ENCODE data around the gene JAML. TPM values are rescaled to one million over a fixed set of nuclear protein-coding genes. Genes with fewer than 3 reads are reported as not detected.
A peak's percentile ranks its signal among the peaks of the same experiment; 100 is the strongest.

JAML gene
- total and polyA plus RNA-seq, 2 experiments from 2014 or later = 0.56 to 1.0 TPM

DNA sequence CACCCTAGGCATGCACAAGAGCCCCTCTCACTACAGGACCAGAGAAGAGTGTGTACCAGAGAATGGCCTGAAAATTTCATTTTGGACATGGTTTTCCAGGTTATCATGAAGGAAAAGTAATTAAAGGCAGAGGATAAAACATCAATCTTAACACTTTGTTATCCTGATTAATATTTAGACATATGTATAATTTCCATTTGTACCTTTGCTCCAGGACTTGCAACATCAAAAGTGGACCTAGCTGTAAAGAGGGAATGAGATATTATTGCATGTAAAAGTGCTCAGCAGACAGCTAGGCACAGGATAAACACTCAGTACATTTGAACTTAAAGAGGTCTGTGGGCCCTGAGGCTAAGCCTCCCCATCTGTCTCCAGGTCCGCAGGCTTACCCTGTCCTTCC is 70.2 kb downstream of the JAML start:
- H4K20me1 ChIP-seq (replicated peaks; ENCODE audit: insufficient read depth) = no peaks in the 10 kb centered on the region
- 0 out of 2 replicates have a peak, but pooled peaks cover 3% of the 10 kb centered on the region for H3F3A ChIP-seq (replicated peaks; ENCODE audit: low read depth)
- H3K4me3 Mint-ChIP-seq = peak overlapping the region; percentile 78; the same call in 1 of the 3 replicates
- peaks cover 56% of the 10 kb centered on the region for H3K4me1 Mint-ChIP-seq
- H3K36me3 Mint-ChIP-seq (ENCODE audit: low read depth) = no peaks in the 10 kb centered on the region
- H3K27me3 ChIP-seq (ENCODE audit: insufficient read depth) = peaks cover 97% of the 10 kb centered on the region
- TF ChIP-seq, protein P1, sequence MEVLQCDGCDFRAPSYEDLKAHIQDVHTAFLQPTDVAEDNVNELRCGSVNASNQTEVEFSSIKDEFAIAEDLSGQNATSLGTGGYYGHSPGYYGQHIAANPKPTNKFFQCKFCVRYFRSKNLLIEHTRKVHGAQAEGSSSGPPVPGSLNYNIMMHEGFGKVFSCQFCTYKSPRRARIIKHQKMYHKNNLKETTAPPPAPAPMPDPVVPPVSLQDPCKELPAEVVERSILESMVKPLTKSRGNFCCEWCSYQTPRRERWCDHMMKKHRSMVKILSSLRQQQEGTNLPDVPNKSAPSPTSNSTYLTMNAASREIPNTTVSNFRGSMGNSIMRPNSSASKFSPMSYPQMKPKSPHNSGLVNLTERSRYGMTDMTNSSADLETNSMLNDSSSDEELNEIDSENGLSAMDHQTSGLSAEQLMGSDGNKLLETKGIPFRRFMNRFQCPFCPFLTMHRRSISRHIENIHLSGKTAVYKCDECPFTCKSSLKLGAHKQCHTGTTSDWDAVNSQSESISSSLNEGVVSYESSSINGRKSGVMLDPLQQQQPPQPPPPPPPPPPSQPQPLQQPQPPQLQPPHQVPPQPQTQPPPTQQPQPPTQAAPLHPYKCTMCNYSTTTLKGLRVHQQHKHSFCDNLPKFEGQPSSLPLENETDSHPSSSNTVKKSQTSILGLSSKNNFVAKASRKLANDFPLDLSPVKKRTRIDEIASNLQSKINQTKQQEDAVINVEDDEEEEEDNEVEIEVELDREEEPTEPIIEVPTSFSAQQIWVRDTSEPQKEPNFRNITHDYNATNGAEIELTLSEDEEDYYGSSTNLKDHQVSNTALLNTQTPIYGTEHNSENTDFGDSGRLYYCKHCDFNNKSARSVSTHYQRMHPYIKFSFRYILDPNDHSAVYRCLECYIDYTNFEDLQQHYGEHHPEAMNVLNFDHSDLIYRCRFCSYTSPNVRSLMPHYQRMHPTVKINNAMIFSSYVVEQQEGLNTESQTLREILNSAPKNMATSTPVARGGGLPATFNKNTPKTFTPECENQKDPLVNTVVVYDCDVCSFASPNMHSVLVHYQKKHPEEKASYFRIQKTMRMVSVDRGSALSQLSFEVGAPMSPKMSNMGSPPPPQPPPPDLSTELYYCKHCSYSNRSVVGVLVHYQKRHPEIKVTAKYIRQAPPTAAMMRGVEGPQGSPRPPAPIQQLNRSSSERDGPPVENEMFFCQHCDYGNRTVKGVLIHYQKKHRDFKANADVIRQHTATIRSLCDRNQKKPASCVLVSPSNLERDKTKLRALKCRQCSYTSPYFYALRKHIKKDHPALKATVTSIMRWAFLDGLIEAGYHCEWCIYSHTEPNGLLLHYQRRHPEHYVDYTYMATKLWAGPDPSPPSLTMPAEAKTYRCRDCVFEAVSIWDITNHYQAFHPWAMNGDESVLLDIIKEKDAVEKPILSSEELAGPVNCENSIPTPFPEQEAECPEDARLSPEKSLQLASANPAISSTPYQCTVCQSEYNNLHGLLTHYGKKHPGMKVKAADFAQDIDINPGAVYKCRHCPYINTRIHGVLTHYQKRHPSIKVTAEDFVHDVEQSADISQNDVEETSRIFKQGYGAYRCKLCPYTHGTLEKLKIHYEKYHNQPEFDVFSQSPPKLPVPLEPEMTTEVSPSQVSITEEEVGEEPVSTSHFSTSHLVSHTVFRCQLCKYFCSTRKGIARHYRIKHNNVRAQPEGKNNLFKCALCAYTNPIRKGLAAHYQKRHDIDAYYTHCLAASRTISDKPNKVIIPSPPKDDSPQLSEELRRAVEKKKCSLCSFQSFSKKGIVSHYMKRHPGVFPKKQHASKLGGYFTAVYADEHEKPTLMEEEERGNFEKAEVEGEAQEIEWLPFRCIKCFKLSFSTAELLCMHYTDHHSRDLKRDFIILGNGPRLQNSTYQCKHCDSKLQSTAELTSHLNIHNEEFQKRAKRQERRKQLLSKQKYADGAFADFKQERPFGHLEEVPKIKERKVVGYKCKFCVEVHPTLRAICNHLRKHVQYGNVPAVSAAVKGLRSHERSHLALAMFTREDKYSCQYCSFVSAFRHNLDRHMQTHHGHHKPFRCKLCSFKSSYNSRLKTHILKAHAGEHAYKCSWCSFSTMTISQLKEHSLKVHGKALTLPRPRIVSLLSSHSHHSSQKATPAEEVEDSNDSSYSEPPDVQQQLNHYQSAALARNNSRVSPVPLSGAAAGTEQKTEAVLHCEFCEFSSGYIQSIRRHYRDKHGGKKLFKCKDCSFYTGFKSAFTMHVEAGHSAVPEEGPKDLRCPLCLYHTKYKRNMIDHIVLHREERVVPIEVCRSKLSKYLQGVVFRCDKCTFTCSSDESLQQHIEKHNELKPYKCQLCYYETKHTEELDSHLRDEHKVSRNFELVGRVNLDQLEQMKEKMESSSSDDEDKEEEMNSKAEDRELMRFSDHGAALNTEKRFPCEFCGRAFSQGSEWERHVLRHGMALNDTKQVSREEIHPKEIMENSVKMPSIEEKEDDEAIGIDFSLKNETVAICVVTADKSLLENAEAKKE (CRISPR knock-in tag; IDR thresholded peaks at IDR 0.05) = no peak
- no peak for TF ChIP-seq JUNB (IDR thresholded peaks at IDR 0.05; ENCODE audit: unreplicated experiment)
- TF ChIP-seq EZH2phosphoT487 (IDR thresholded peaks at IDR 0.05; ENCODE audit: unreplicated experiment) = no peak
- TF ChIP-seq, protein P2, sequence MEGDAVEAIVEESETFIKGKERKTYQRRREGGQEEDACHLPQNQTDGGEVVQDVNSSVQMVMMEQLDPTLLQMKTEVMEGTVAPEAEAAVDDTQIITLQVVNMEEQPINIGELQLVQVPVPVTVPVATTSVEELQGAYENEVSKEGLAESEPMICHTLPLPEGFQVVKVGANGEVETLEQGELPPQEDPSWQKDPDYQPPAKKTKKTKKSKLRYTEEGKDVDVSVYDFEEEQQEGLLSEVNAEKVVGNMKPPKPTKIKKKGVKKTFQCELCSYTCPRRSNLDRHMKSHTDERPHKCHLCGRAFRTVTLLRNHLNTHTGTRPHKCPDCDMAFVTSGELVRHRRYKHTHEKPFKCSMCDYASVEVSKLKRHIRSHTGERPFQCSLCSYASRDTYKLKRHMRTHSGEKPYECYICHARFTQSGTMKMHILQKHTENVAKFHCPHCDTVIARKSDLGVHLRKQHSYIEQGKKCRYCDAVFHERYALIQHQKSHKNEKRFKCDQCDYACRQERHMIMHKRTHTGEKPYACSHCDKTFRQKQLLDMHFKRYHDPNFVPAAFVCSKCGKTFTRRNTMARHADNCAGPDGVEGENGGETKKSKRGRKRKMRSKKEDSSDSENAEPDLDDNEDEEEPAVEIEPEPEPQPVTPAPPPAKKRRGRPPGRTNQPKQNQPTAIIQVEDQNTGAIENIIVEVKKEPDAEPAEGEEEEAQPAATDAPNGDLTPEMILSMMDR (conservative IDR thresholded peaks at IDR 0.05; ENCODE audit: low read depth in 2 of 2) = no peak
- no peak for TF ChIP-seq POLR2AphosphoS5 (IDR thresholded peaks at IDR 0.05; ENCODE audit: low read depth)
- no peak for TF ChIP-seq NANOG (IDR thresholded peaks at IDR 0.05; ENCODE audit: borderline replicate concordance)
- TF ChIP-seq EZH2 (IDR thresholded peaks at IDR 0.05; ENCODE audit: low read depth, unreplicated experiment) = no peak
- TF ChIP-seq, protein P3, sequence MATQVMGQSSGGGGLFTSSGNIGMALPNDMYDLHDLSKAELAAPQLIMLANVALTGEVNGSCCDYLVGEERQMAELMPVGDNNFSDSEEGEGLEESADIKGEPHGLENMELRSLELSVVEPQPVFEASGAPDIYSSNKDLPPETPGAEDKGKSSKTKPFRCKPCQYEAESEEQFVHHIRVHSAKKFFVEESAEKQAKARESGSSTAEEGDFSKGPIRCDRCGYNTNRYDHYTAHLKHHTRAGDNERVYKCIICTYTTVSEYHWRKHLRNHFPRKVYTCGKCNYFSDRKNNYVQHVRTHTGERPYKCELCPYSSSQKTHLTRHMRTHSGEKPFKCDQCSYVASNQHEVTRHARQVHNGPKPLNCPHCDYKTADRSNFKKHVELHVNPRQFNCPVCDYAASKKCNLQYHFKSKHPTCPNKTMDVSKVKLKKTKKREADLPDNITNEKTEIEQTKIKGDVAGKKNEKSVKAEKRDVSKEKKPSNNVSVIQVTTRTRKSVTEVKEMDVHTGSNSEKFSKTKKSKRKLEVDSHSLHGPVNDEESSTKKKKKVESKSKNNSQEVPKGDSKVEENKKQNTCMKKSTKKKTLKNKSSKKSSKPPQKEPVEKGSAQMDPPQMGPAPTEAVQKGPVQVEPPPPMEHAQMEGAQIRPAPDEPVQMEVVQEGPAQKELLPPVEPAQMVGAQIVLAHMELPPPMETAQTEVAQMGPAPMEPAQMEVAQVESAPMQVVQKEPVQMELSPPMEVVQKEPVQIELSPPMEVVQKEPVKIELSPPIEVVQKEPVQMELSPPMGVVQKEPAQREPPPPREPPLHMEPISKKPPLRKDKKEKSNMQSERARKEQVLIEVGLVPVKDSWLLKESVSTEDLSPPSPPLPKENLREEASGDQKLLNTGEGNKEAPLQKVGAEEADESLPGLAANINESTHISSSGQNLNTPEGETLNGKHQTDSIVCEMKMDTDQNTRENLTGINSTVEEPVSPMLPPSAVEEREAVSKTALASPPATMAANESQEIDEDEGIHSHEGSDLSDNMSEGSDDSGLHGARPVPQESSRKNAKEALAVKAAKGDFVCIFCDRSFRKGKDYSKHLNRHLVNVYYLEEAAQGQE (IDR thresholded peaks at IDR 0.05; ENCODE audit: unreplicated experiment) = no peak
- TF ChIP-seq ZNF114 (CRISPR knock-in tag; IDR thresholded peaks at IDR 0.05) = no peak
- TF ChIP-seq, protein P4, sequence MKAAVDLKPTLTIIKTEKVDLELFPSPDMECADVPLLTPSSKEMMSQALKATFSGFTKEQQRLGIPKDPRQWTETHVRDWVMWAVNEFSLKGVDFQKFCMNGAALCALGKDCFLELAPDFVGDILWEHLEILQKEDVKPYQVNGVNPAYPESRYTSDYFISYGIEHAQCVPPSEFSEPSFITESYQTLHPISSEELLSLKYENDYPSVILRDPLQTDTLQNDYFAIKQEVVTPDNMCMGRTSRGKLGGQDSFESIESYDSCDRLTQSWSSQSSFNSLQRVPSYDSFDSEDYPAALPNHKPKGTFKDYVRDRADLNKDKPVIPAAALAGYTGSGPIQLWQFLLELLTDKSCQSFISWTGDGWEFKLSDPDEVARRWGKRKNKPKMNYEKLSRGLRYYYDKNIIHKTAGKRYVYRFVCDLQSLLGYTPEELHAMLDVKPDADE (IDR thresholded peaks at IDR 0.05) = no peak
- no peak for TF ChIP-seq STAT1 (IDR thresholded peaks at IDR 0.05; ENCODE audit: unreplicated experiment)
- no peak for TF ChIP-seq CREB1 (CRISPR knock-in tag; IDR thresholded peaks at IDR 0.05; ENCODE audit: low read depth)
- TF ChIP-seq ZNF331 (CRISPR knock-in tag; IDR thresholded peaks at IDR 0.05; ENCODE audit: low read depth) = no peak
- peak overlapping the region; percentile 94 for H3K4me3 ChIP-seq
- H3K27ac ChIP-seq (ENCODE audit: low read depth) = no peak overlapping the region
- peaks cover 55% of the 10 kb centered on the region for H3K4me1 ChIP-seq (ENCODE audit: insufficient read depth)
- H3K27ac Mint-ChIP-seq = no peak overlapping the region
- no peak overlapping the region for H2AFZ ChIP-seq
- ATAC-seq (no peak), DNase-seq (ENCODE audit: low spot score) (no peak)
- H3K27me3 Mint-ChIP-seq (ENCODE audit: insufficient read depth, low read depth, poor library complexity) = peaks cover 72% of the 10 kb centered on the region
- peak overlapping the region; percentile 98 for H3K4me2 ChIP-seq
- H3K9me2 ChIP-seq (ENCODE audit: insufficient read depth) = no peaks in the 10 kb centered on the region
- H3K79me2 ChIP-seq (replicated peaks; ENCODE audit: insufficient read depth) = no peaks in the 10 kb centered on the region
- H3K9me3 Mint-ChIP-seq = no peaks in the 10 kb centered on the region
- H3K36me3 ChIP-seq (ENCODE audit: insufficient read depth) = no peaks in the 10 kb centered on the region
